HG03439 (cell line): ENCODE measurements around the gene HS6ST2.

Experiments used
- ATAC-seq: cut with Tn5 transposase; IDR thresholded peaks from one replicate; pipeline ENCODE4 v1.9.1; 2021; ENCODE audit warnings: mild to moderate bottlenecking, moderate library complexity; ENCODE audit not compliant: unreplicated experiment

HS6ST2 gene

DNA sequence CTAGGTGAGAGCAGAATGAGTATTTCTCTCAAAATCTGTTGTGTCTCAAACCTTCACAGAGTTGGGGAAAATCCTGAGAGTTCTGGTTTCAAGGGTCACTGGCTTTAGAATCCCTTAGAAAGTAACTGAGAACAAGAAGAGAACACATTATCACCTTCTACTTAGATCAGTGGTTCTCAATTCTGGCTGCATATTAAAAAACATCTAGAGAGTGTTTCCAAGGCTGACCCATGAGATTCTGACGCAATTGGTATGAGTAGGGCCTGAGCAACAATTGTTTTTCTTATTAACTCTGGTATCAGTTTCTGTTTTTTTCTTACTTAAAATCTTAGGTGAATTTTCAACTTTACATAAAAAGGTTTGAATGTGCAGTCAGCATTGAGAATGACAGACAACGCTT lies 212.8 kb downstream of the HS6ST2 start:
- ATAC-seq: no peak

DNA sequence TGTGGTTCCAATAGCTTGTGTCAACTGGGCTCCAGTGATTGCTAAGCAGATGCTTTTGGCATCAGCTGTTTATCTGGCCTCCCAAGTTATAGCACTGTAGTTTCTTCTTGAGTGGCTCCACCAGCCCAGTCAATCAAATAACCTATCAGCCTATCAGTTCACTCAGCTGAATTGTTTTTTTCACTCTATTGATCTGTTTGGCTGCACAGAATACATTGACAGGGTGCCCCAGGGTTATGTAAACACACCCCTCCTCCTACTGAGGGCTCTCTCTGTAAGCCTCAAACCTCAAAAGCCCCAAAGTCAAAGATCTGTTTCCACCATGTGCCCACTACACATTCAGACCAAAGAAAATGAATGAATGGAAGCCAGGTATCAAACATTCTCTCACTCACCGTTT lies 214.0 kb downstream of the HS6ST2 start:
- ATAC-seq: no peak

DNA sequence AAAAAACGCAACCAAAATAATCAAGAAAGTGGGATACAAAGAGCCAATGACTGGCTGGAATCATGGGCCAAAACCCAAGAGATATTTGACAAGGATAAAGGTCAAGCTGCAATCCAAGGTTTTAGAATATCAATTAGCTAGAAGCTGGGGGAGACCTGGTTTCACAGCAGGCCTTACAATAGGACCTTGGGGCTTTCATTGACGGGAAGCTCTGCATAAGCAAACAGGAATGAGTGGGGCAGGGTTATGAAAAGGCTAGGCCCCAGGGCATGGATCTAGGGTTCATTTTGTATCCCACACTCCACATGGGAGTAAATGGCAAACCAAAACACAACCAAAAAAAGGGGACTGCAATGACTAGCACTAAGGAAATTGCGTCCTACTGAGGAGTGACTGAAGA lies 215.3 kb downstream of the HS6ST2 start:
- no peak for ATAC-seq

DNA sequence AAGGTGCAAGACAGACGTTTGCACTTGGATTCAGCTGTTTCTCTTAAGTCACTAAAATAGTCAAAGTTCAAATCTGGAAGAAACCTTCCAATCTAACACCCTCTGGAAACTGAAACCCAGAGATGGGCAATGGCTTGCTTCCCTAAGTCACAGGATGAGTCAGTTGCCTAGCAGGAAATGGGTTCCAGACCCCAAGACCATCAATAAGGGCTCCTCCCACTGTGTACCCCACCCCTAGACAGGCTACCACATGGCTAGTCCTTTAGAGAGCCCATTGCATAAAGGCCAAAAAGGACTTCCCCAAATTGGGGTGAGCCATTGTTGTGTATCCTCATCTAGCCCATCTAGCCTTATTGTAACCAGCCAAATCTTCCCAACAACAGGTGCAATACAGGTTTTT lies 216.2 kb downstream of the HS6ST2 start:
- ATAC-seq: no peak

DNA sequence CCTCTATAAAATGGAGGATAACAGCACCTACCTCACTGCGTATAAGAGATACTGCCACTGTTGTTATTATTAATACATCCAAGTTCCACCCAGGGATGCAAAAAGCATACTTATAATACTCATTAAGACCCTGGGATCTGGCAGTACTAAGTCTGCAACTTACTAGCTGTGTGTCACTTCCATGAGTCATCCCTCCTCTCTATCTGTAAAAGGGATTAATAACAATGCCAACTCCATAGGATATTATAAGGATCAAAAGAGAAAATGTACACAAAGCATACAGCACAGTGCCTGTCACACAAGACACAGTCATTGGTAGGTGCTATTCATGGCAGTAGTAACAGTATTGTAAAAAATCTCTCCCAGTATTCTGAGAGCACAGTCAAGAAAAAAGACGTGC lies 216.7 kb downstream of the HS6ST2 start:
- no peak for ATAC-seq

DNA sequence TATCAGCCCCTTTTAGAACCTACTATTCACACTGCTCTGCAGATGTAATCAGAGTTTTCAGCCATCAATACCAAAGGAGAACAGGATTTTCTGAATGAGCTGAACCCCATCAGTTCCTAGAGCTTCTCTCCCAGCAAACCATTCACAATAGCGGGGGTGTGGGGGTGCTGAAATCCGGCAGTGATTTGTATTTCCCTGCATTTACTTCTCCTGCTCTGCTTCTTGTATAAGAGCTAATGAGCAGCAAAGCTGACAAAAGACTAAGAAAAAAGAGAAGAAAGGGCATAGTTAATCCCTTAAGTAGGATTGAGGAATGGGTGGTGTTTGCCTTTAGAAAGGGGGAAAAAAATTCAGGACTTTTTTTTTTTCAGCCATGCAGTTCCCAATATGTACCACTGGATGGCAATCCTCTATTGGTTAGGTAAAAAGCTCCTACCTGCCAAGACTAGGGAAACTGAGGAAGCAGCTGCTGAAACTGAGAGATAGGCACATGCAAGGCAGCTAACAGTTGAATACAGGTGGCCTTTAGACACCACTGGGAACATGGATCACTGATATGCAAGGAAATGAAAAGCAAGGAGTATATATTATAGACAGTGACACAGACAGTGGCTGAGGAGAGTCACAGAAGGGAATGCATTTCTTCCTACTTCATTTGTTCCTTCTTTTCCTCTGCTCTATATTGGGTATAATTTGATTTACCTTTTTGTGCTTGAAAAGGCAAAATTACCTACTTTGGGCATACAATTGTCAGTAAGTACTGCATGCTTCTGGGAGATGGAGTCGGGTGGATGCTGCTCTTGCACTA lies 217.9 kb downstream of the HS6ST2 start:
- no peak for ATAC-seq

DNA sequence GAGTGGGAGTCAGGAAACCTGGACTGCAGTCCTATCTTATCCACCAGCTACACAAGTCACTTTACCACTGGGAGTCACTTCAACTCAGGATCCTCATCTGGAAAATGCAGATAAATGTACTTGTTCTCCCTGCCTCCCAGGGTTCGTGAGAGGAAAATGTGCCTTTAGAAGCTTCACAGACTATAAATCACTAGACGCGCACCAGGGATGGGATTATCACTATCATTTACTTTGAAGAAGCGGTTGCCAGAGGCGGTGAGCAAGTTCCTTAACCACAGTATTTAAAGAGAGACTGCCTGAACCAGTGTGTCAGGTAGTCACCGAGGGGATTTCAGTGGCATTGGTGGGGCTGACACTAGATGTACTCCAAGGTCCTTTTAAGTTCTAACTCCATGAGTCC lies 219.5 kb downstream of the HS6ST2 start:
- ATAC-seq: no peak

DNA sequence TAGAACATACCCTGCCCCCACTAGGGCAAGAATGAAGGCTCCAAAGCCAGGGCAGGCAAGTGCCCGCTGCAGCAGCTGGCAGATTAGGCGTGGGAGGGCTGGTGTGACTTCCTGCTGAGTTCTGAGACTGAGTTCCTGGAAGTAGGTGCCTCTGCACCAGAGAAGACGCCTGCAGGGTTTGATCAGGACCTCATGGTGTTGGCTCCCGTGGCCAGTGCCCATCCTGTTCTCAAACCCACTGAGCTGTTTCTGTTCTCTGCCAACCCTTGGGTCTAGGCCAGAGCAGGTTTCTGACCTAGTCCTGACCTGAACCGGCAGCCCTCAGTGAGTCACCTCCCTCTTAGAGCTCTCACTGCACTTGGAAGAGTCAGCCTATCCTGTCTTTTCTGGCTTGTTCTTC lies 220.7 kb downstream of the HS6ST2 start:
- no peak for ATAC-seq

DNA sequence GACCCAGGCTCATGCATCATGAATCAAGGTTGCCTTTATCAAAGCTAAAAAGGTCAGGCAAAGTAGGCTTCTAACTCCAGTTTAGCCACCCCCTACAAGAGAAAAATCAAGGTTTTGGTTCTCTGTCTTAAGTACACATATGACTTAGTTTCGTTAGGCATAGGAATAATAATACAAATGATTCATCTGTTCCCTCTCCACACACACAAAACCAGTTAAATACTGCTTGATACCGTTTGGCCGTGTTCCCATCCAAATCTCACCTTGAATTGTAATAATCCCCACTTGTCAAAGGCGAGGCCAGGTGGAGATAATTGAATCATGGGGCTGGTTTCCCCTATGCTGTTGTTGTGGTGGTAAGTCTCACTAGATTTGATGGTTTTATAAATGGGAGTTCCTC lies 226.2 kb downstream of the HS6ST2 start:
- ATAC-seq: no peak

DNA sequence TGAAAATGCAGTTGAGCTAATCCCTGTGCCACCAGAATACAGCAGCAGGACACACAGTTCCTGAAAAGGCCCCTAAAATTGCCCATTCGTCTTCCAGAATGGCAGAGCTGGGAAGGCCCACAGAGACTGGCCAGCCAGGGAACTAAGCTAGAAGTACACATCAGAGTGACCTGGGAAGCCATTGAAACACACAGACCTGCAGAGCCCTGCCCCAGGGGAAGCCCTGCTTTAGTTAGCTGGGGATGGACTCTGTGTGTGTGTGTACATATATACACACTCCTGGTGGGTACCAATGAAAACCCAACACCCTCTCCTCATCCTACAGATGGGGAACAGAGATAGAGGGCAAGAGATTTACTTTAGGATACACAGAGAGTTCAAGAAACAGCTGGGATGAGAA lies 227.7 kb downstream of the HS6ST2 start:
- ATAC-seq: no peak

DNA sequence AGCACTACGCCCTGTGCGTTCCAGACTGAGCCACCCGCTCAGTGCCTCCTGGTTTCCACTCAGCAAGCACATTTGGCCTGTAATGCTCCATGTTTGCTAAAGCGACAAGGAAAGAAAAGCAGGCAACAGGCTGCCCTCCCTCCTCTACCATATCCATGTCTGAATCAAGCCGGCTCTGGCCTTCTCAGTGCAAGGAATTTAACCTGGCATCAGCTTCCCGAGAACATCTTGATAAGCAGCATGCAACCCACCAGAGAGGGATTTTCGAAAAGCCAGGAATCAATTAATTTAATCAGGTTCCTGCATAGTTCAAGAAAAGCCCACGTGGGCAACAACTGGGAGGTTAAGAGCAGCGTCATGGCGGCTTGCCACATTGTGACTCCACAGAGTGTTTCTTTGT lies 228.2 kb downstream of the HS6ST2 start:
- no peak for ATAC-seq

DNA sequence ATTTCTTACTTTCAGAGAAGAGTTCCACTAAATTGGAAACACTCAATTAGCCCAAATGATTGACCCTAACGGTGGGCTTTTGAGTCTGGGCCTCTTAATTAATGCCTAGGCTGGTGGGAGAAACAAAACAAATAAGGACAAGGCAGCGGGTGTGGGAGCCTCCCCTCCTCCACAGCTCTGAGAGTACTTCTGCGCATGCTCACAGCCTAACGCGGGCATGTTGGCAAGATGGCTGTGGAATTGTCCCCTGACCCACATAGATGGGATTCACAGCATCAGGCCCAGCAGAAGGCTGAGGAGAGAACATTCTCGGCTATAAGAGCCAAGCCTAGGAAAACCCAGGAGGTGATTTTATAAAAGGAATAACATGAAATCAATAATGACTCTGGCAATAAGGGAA lies 230.1 kb downstream of the HS6ST2 start:
- no peak for ATAC-seq

DNA sequence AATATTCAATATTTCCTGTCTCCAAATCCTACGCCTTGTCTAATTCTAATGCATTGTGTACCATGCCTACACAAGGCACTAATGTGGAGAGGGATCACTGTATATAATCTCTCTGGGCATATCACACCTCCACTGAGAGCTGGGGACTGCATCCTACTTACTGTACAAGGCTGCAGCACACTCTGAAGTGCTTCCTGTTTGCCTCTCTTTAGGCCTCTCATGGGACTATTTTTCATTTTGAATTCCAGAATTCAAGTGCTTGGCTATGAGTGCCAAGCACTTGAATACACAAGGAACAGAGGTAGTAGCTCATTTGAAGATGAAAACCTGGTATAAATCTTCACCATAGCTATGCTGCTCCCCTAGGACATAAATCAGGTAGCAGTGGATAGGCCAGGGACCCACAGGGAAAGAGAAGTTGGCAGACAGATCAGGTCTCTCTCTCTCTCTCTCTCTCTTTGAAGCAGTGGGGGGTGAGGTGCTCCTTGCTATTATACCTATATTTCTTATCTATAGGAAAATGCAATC lies 239.9 kb downstream of the HS6ST2 start:
- ATAC-seq: no peak

DNA sequence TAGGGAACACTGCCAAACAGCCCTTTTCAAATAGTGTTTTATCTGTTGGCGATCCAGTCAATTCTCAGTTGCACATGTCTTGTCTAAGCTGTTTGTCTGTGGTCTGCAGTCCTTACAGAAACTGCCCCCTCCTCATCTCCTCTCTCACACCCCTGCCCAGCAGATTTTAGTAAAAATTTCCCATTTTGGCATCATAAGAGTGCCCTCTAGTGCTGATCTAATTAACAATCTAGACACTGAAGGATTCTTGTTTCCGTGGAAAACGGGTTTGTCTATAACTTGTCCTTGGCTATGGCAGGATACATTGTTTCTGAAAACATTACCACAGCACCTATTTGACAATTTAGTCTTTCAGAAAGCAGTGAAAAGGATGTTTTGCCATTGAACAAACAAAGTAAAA lies 242.4 kb downstream of the HS6ST2 start:
- no peak for ATAC-seq

DNA sequence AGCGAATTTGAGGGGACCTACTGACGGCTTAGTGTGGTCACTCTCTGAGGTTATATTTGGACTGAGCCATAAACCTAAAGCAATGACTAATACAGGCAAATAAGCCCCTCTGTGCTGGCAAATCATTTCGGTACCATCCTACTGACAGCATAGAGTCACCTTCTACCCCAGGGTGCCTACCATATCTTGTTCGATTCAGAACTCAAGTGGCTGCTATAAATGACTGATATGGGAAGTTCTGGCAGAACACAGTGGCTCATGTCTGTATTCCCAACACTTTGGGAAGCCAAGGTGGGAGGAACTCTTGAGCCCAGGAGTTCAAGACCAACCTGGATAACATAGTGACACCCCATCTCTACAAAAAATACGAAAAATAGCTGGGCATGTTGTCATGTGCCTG lies 243.5 kb downstream of the HS6ST2 start:
- ATAC-seq: no peak

DNA sequence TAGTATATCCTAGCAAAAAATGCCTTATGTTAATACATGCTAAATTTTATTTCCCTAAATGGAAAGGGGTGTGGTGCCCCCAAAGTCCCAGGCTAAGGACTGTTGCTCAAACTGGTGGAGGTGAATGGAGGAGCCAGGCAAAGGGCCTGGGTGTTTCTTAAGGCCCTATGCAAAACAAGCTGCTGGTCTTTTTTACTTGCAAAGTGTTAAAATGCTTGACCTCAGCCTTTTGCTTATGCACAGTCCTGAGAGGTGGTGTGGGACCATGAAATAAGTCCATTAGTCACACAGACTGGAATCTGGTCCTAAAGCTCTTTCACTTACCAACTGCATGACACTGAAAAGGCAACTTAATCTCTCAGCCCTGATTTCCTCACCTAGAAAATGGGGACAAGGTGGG lies 246.1 kb downstream of the HS6ST2 start:
- ATAC-seq: no peak

DNA sequence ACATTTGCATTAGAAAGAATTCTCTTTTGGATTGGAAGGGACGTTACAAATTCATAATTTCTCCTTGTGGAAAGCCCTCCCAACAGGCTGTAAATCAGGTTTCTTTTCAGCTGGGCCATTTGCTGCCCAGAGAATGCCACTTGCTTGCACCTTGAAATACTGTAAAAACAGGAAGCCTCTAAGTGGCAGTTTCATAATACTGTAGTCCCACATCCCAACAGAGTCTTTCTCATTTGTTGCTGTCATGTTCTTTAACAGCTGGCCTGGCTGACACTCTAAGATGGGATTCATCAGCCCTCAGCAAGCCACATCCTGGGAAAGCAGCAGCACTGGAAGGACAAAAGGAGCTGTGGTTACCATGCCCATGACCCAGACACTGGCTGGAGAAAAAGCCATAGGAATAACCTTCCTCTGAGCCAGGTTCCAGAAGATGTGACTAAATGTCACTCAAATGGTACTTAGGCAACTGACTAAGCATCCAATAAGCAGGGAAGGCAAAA lies 247.7 kb downstream of the HS6ST2 start:
- ATAC-seq: no peak

DNA sequence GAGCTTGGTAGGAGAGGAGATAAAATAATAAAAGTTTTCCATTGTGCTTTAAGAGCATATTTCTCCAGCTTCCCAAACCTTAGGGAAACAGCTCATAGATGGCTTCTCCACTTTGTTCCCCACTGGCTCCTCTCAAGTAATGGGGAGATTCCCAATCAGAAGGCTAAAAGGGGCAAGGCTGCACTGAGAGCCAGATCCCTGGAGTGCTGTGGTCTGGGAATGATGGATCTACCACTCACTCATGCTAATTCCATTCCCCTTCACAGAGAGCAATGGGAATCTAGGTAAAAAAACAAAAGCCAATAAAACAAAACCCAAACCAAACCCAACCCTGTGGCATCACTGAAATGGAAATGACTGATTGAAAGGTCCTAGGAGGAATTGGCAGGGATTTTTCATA lies 249.9 kb downstream of the HS6ST2 start:
- ATAC-seq: no peak

DNA sequence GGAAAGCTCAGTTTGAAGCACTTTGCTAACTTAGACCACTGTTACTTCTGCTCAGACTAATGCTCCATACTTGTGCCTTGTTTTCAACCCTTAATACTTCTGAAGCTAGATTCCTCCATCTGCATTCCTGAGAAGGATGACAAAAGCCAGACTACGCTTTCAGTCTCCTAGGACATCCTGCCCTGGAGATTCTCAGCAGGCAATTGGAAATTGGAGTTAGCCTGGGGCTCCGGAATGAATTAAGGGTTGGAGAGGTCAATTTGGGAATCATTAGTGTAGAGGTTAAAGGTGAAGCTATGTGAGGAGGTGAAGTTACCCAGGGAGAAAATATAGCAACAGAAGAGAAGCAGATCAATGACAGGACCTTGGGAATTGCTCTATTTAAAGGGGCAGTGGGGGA lies 253.7 kb downstream of the HS6ST2 start:
- ATAC-seq: no peak

DNA sequence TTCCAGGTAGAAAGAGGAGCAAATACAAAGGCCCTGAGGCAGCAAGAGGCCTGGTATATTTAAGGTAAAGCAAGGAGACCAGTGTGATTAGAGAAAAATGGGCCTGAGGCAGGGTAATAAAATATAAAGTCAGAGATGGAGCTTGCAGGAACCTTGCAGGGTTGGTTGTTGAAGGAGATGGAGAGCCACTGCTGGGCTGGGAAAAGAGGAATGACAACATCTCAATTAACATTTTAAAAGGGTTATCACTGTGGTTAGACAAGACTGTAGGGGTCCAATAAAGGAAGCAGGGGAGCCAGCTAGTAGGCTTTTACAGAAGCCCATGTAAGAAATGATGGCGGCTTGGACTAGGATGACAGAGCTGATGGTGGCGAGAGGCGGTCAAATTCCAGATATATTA lies 264.0 kb downstream of the HS6ST2 start:
- no peak for ATAC-seq

DNA sequence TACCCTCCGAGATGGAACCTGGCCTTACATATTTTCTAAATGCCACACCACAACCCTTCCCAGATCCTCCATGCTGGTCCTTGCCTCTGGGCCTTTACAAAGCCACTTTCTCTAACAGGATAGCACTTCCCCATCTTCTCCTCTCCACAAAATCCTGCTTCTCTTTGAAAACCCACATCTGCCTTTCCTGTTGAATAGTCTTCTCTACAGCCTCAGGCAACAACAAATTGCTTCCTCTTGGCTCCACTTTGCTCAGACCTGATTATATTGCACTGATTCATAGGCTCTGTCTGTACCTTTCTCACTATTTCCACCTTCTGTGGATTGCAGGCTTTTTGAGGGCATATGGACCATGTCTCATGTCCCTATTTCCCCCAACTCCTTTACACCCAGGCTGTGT lies 265.9 kb downstream of the HS6ST2 start:
- ATAC-seq: no peak

DNA sequence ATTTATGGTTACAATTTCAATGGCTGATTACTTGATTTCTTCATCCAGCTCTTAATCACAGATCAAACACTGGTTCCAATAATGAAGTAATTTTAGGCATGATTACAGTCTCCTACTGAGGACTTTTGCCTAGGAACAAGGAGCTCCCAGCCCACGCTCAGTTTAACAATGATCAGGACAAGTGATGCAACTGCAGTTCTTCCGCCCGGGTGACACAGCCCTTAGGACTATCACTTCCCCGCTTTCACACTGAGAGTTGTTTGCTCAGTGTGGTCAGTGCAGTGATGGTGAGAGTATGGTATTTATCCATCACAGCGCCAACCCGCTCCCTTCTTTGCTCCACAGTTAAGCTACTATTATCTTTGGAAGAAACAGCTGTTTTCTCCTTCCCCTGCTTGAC lies 266.4 kb downstream of the HS6ST2 start:
- ATAC-seq: no peak
